Ovary (tissue), 9 donors: ENCODE results near the gene CDC25C. TPM values are rescaled to one million over a fixed set of nuclear protein-coding genes. Genes with fewer than 3 reads are reported as not detected.

Experiments used
- DNase-seq, 5 donors: peaks; one replicate each; pipeline ENCODE4 v3.0.0-alpha.2; 2019 to 2020
- H3K27ac ChIP-seq, 2 donors: fragments of 200-600 bp; one replicate each; pipeline versions ENCODE4 v1.5.1 to v1.8.0; 2019 to 2022
- H3K27me3 ChIP-seq: fragments of 200-600 bp; one replicate; pipeline ENCODE4 v1.8.0; 2022
- H3K36me3 ChIP-seq: fragments of 200-600 bp; sonication (generic); one replicate; pipeline ENCODE4 v1.5.1; 2019
- H3K4me1 ChIP-seq: one replicate; pipeline ENCODE4 v1.8.1; 2013; ENCODE audit warnings: mild to moderate bottlenecking, moderate library complexity; ENCODE audit not compliant: insufficient read depth
- H3K4me3 ChIP-seq: fragments of 200-600 bp; sonication (generic); one replicate; pipeline ENCODE4 v1.5.1; 2017
- H3K9me3 ChIP-seq, 2 donors: fragments of 200-600 bp in 1 of 2; sonication (generic) in 1 of 2; one replicate each; pipeline versions ENCODE4 v1.5.1 to v1.8.1; 2013 to 2019; ENCODE audit warnings: mild to moderate bottlenecking in 1 of 2, moderate library complexity in 1 of 2
- CTCF ChIP-seq, 3 donors: fragments of 450-650 bp in 2 of 3; fragments of 200-600 bp in 1 of 3; IDR thresholded peaks; one replicate each; pipeline versions ENCODE4 v1.5.1 to v1.8.0; 2016 to 2022; ENCODE audit warnings: antibody characterized with exemption in 3 of 3, mild to moderate bottlenecking in 1 of 3
- EP300 ChIP-seq: sonication (generic); formaldehyde crosslinking; IDR thresholded peaks from one replicate; pipeline ENCODE4 v1.6.1; 2017; ENCODE audit warnings: antibody characterized with exemption
- POLR2A ChIP-seq: fragments of 450-650 bp; IDR thresholded peaks from one replicate; pipeline ENCODE4 v1.6.1; 2017; ENCODE audit warnings: antibody characterized with exemption, mild to moderate bottlenecking, moderate library complexity
- whole genome bisulfite sequencing, 3 donors: extraction: QIAGEN DNeasy Blood & Tissue Kit in 1 of 3; methylation state at CpG; one replicate each; pipeline versions ENCODE4 v1.1.5 to v1.1.7; 2013 to 2017; 5-methylcytosine and 5-hydroxymethylcytosine counted together
- intact Hi-C, 4 donors: fragments of 100-400 bp; cut with DNase I; formaldehyde crosslinking; loops; one replicate each; pipeline versions ENCODE4 v1.11.0 to v1.15.1; 2022 to 2023
- polyA plus RNA-seq, 2 donors: library from polyadenylated mRNA; stranded (reverse); fragments of 200-250 nt in 1 of 2; fragments of 350-450 nt in 1 of 2; fragmentation: Illumina TruSeq in 1 of 2; extraction: RNeasy Lipid Tissue Mini Kit (QIAGEN cat#74804) in 1 of 2; gene quantifications; one replicate each; pipeline ENCODE4 v1.2.3, GENCODE V29; 2013 to 2014
- total RNA-seq, 7 donors: library from RNA; depleted of rRNA in 2 of 7; stranded (reverse); fragments of >200 nt in 2 of 7; fragmentation: NEBNext Ultra II Directional in 3 of 7; extraction: Animal tissue kit (Norgen Biotek cat#: 25700) in 3 of 7; gene quantifications; one replicate each; pipeline versions ENCODE4 v1.1.0 to v1.2.4, GENCODE V29; 2016 to 2023
- donor health status: DM: no; HTN: no; CAD: no; lungs with moderate emphysema.
- donor health status: DM: no; HTN: no; CAD: no.
- donor health status: Bipolar disorder and iron deficiency.
- donor health status: DM: yes; HTN: yes; CAD: no.
- donor health status: DM: no; HTN: no; CAD: no.
- donor health status: DM: yes; HTN: yes; CAD: no.

Gene CDC25C
- total and polyA plus RNA-seq, 9 donors, result 0.06 to 0.30 (median 0.18) TPM; not detected in 5

- Histone ChIP-seq H3K36me3 (no peaks in the 10 kb centered on the region), H3K9me3 (no peaks in the 10 kb centered on the region), H3K27me3 (no peaks in the 10 kb centered on the region), H3K4me1 (no peaks in the 10 kb centered on the region), H3K4me3 (no peak overlapping the region), H3K27ac (no peak overlapping the region)
- TF ChIP-seq EP300 (no peak), POLR2A (no peak), CTCF (IDR thresholded peaks at IDR 0.05) (no peak)
- DNase-seq, result no peak
- intact Hi-C loops, result no loop called here
Observed at GRCh38 chr5:138351517-138351916, 19.9 kb upstream of the CDC25C start.

GRCh38 chr5:138351056-138351455, 19.5 kb upstream of the CDC25C start:
- DNase-seq, result no peak
- Histone ChIP-seq H3K9me3 (no peaks in the 10 kb centered on the region), H3K4me3 (no peak overlapping the region), H3K27me3 (no peaks in the 10 kb centered on the region), H3K36me3 (no peaks in the 10 kb centered on the region), H3K27ac (no peak overlapping the region), H3K4me1 (no peaks in the 10 kb centered on the region)
- TF ChIP-seq POLR2A, result no peak
- no peak for TF ChIP-seq CTCF (IDR thresholded peaks at IDR 0.05)
- no peak for TF ChIP-seq EP300
- intact Hi-C loops, result no loop called here
- 89 to 90% (median 89%) methylated on average over 1 of the region's 1 CpG for WGBS, 3 donors

GRCh38 chr5:138350563-138350890, 18.9 kb upstream of the CDC25C start:
- no peak for DNase-seq
- Histone ChIP-seq H3K36me3 (no peaks in the 10 kb centered on the region), H3K4me1 (no peaks in the 10 kb centered on the region), H3K27ac (no peak overlapping the region), H3K27me3 (no peaks in the 10 kb centered on the region), H3K4me3 (no peak overlapping the region), H3K9me3 (no peaks in the 10 kb centered on the region)
- intact Hi-C loops, result no loop called here
- TF ChIP-seq CTCF (IDR thresholded peaks at IDR 0.05), result no peak
- no peak for TF ChIP-seq EP300

- Histone ChIP-seq H3K4me3 (no peak overlapping the region), H3K36me3 (no peaks in the 10 kb centered on the region), H3K27me3 (no peaks in the 10 kb centered on the region), H3K4me1 (no peaks in the 10 kb centered on the region), H3K27ac (no peak overlapping the region), H3K9me3 (no peaks in the 10 kb centered on the region)
- intact Hi-C loops, result no loop called here
- TF ChIP-seq CTCF (IDR thresholded peaks at IDR 0.05), result no peak
- no peak for TF ChIP-seq EP300
- TF ChIP-seq POLR2A, result no peak
- DNase-seq, result no peak
- 67 to 89% (median 82%) methylated on average over 1 of the region's 1 CpG for WGBS, 3 donors
Observed at GRCh38 chr5:138349852-138350562, 18.4 kb upstream of the CDC25C start.
